B cell (primary cell): Measurements from ENCODE around the gene CETN2.

Experiments used
- CTCF ChIP-seq: fragments of 200-600 bp; IDR thresholded peaks from one replicate; pipeline ENCODE4 v1.8.0; 2022; ENCODE audit warnings: antibody characterized with exemption, mild to moderate bottlenecking
- EZH2 ChIP-seq: IDR thresholded peaks from 2 replicates; pipeline ENCODE4 v1.6.1; 2012; ENCODE audit warnings: borderline replicate concordance, low read depth, mild to moderate bottlenecking, moderate library complexity, low read length; ENCODE audit not compliant: insufficient read depth, poor library complexity, severe bottlenecking

DNA sequence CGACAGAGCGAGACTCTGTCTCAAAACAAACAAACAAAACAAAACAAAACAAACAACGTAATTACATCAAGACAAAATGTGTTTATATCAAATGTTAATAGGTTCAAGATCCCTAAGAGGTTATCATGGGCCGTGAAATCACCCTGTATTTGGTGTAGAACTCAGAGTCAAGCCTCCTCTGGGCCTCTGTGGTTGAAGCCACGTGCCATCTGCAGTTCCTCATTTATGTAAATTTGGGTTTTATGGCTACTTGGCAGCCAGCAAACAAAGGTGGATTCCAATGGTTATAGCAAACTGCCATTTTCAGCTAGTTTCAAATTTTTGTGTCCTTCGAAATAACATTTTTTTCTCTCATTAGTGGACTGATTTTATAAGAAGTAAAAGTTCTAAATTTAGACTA lies 16.7 kb upstream of the CETN2 start:
- TF ChIP-seq CTCF (no peak), EZH2 (no peak)
